H1 (cell line): ENCODE measurements around the gene DISP3.

Experiments used
- CHD2 ChIP-seq: IDR thresholded peaks from 2 replicates; pipeline ENCODE4 v1.6.1; 2012; ENCODE audit warnings: low read length, improper control_type of control experiment
- EZH2 ChIP-seq: fragments of 200-600 bp; sonication (generic); IDR thresholded peaks from 2 replicates; pipeline ENCODE4 v1.7.1; 2012; ENCODE audit warnings: low read depth, mild to moderate bottlenecking, moderate library complexity, low read length, inconsistent platforms; ENCODE audit not compliant: severe bottlenecking
- POLR2A ChIP-seq, 2 experiments: IDR thresholded peaks; 1 replicate in 1 of 2; 2 replicates in 1 of 2; pipeline ENCODE4 v1.6.1; 2011; ENCODE audit warnings: low read depth in 2 of 2, low read length in 2 of 2, mild to moderate bottlenecking in 2 of 2; ENCODE audit errors: control extremely low read depth in 1 of 2
- SRF ChIP-seq: IDR thresholded peaks from 2 replicates; pipeline ENCODE4 v1.6.1; 2011; ENCODE audit warnings: mild to moderate bottlenecking, low read depth, low read length, moderate library complexity
- TF ChIP-seq, protein P1 (sequence below), 3 experiments: IDR thresholded peaks; 1 replicate in 2 of 3; 2 replicates in 1 of 3; pipeline versions ENCODE4 v1.5.1 to v1.6.1; 2011; ENCODE audit warnings: low read length in 3 of 3, mild to moderate bottlenecking in 3 of 3, inconsistent platforms in 2 of 3, low read depth in 1 of 3, moderate library complexity in 1 of 3; ENCODE audit not compliant: insufficient read depth in 1 of 3; ENCODE audit errors: control extremely low read depth in 1 of 3

DNA sequence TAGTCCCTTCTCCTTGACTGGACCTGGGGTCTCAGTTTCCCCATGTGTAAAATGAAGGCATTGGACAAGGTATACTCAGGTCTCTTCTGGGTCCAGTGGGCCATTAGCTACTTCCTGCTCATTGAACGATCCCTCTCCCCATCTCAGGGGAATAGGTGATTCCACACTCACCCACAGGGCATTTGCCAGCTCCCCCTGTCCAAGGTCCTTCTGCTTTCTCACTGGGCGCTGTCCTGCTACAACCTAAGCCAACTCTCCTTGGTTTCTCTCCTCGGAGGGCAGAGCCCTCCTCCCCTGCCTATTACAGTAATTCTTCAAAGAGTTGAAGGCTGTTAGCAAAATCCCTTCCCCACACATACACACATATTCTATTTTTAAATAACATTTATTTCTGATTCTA lies 16.6 kb downstream of the DISP3 start:
- TF ChIP-seq, protein P1, sequence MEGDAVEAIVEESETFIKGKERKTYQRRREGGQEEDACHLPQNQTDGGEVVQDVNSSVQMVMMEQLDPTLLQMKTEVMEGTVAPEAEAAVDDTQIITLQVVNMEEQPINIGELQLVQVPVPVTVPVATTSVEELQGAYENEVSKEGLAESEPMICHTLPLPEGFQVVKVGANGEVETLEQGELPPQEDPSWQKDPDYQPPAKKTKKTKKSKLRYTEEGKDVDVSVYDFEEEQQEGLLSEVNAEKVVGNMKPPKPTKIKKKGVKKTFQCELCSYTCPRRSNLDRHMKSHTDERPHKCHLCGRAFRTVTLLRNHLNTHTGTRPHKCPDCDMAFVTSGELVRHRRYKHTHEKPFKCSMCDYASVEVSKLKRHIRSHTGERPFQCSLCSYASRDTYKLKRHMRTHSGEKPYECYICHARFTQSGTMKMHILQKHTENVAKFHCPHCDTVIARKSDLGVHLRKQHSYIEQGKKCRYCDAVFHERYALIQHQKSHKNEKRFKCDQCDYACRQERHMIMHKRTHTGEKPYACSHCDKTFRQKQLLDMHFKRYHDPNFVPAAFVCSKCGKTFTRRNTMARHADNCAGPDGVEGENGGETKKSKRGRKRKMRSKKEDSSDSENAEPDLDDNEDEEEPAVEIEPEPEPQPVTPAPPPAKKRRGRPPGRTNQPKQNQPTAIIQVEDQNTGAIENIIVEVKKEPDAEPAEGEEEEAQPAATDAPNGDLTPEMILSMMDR (IDR thresholded peaks at IDR 0.05; ENCODE audit: control extremely low read depth in 1 of 3, insufficient read depth in 1 of 3, low read depth in 1 of 3, low read length in 3 of 3): no peak
- TF ChIP-seq POLR2A (IDR thresholded peaks at IDR 0.05; ENCODE audit: control extremely low read depth in 1 of 2, low read depth in 2 of 2, low read length in 2 of 2) (no peak), SRF (no peak), EZH2 (no peak), CHD2 (no peak)
